Measurements from ENCODE around the gene SORCS1.

Gene SORCS1

GRCh38 chr10:107103174-107104025 is 61.1 kb downstream of the SORCS1 start:
- FAIRE-seq: no peak

GRCh38 chr10:107098326-107098725 is 66.2 kb downstream of the SORCS1 start:
- no peak for FAIRE-seq

GRCh38 chr10:107094824-107095522 is 69.5 kb downstream of the SORCS1 start:
- no peak for FAIRE-seq

GRCh38 chr10:107092321-107092720 is 72.2 kb downstream of the SORCS1 start:
- FAIRE-seq: no peak

- no peak for FAIRE-seq
These were observed 73.4 kb downstream of the SORCS1 start for GRCh38 chr10:107091126-107091525.

- FAIRE-seq: no peak
These were observed 78.6 kb downstream of the SORCS1 start for GRCh38 chr10:107085665-107086525.

GRCh38 chr10:107083388-107084009 is 81.0 kb downstream of the SORCS1 start:
- FAIRE-seq: no peak

- FAIRE-seq: no peak
These were observed 82.9 kb downstream of the SORCS1 start for GRCh38 chr10:107081644-107082043.

- FAIRE-seq: no peak
These were observed 89.4 kb downstream of the SORCS1 start for GRCh38 chr10:107075117-107075516.

GRCh38 chr10:107072786-107073185 is 91.7 kb downstream of the SORCS1 start:
- no peak for FAIRE-seq

- no peak for FAIRE-seq
These were observed 92.5 kb downstream of the SORCS1 start for GRCh38 chr10:107072028-107072427.

- no peak for FAIRE-seq
These were observed 93.2 kb downstream of the SORCS1 start for GRCh38 chr10:107071301-107071700.

- no peak for FAIRE-seq
These were observed 96.7 kb downstream of the SORCS1 start for GRCh38 chr10:107067843-107068242.

GRCh38 chr10:107064075-107064474 is 100.4 kb downstream of the SORCS1 start:
- no peak for FAIRE-seq

- FAIRE-seq: no peak
These were observed 104.6 kb downstream of the SORCS1 start for GRCh38 chr10:107059872-107060271.

GRCh38 chr10:107059068-107059804 is 105.3 kb downstream of the SORCS1 start:
- no peak for FAIRE-seq

- no peak for FAIRE-seq
These were observed 106.2 kb downstream of the SORCS1 start for GRCh38 chr10:107058331-107058730.

- no peak for FAIRE-seq
These were observed 108.3 kb downstream of the SORCS1 start for GRCh38 chr10:107056182-107056581.

- no peak for FAIRE-seq
These were observed 109.9 kb downstream of the SORCS1 start for GRCh38 chr10:107054469-107055156.

GRCh38 chr10:107051769-107052168 is 112.7 kb downstream of the SORCS1 start:
- FAIRE-seq: no peak

GRCh38 chr10:107043461-107043860 is 121.0 kb downstream of the SORCS1 start:
- FAIRE-seq: no peak
